CD4-positive, alpha-beta T cell treated with Interleukin-4 for 4 hours (primary cell): ENCODE results near the gene SPTBN4.
"Not testable (repeated sequence)": the region's sequence is repeated elsewhere in the genome, so short reads cannot be mapped to it uniquely, and the experiment has no call there.

Experiments used
- DNase-seq: peaks from one replicate; pipeline ENCODE4 v3.0.0-alpha.2; 2020

The SPTBN4 gene

GRCh38 chr19:40590464-40591265 is 123.9 kb downstream of the SPTBN4 start:
- no peak for DNase-seq

- not testable (repeated sequence) for DNase-seq
Measured at GRCh38 chr19:40591724-40592123, 124.9 kb downstream of the SPTBN4 start.

GRCh38 chr19:40592170-40592569 is 125.4 kb downstream of the SPTBN4 start:
- DNase-seq, result peak; percentile 34

GRCh38 chr19:40594255-40594654 is 127.5 kb downstream of the SPTBN4 start:
- DNase-seq, result no peak

GRCh38 chr19:40594657-40595091 is 127.9 kb downstream of the SPTBN4 start:
- DNase-seq, result no peak

- no peak for DNase-seq
Measured at GRCh38 chr19:40596608-40597328, 130.0 kb downstream of the SPTBN4 start.

- no peak for DNase-seq
Measured at GRCh38 chr19:40597329-40597838, 130.6 kb downstream of the SPTBN4 start.

GRCh38 chr19:40598121-40598917 is 131.5 kb downstream of the SPTBN4 start:
- peak; percentile 72 for DNase-seq

- DNase-seq, result no peak
Measured at GRCh38 chr19:40598918-40599307, 132.1 kb downstream of the SPTBN4 start.

- DNase-seq, result no peak
Measured at GRCh38 chr19:40599331-40599901, 132.6 kb downstream of the SPTBN4 start.

- DNase-seq, result no peak
Measured at GRCh38 chr19:40599902-40600569, 133.2 kb downstream of the SPTBN4 start.

- no peak for DNase-seq
Measured at GRCh38 chr19:40600570-40601133, 133.9 kb downstream of the SPTBN4 start.

- no peak for DNase-seq
Measured at GRCh38 chr19:40601134-40601974, 134.6 kb downstream of the SPTBN4 start, which contains the start of gene LTBP4. LTBP4 (plus strand) TSS chr19:40601369; CDS start chr19:40601388, 19 bp downstream.

GRCh38 chr19:40603071-40603388 is 136.2 kb downstream of the SPTBN4 start:
- DNase-seq, result no peak

GRCh38 chr19:40603389-40604170 is 136.8 kb downstream of the SPTBN4 start:
- peak; percentile 97 for DNase-seq

GRCh38 chr19:40604171-40604646 is 137.4 kb downstream of the SPTBN4 start:
- no peak for DNase-seq

GRCh38 chr19:40604647-40605215 is 137.9 kb downstream of the SPTBN4 start:
- DNase-seq, result no peak

- DNase-seq, result peak; percentile 88
Measured at GRCh38 chr19:40605216-40605971, 138.6 kb downstream of the SPTBN4 start.
